ENCODE results near the gene ZNF565.
A peak's percentile ranks its signal among the peaks of the same experiment; 100 is the strongest.
"Not testable (repeated sequence)": the region's sequence is repeated elsewhere in the genome, so short reads cannot be mapped to it uniquely, and the experiment has no call there.

ZNF565 gene

GRCh38 chr19:36212895-36213294, 1.6 kb downstream of the ZNF565 start:
- DNase-seq (ENCODE audit: low spot score) (no peak), FAIRE-seq (no peak)

GRCh38 chr19:36210497-36210896, 4.0 kb downstream of the ZNF565 start:
- no peak for DNase-seq (ENCODE audit: low spot score)
- no peak for FAIRE-seq

- no peak for FAIRE-seq
- no peak for DNase-seq (ENCODE audit: low spot score)
Observed at GRCh38 chr19:36209372-36209771, 5.1 kb downstream of the ZNF565 start.

GRCh38 chr19:36207605-36208252, 6.7 kb downstream of the ZNF565 start:
- FAIRE-seq (no peak), DNase-seq (ENCODE audit: low spot score) (no peak)

GRCh38 chr19:36203293-36203692, 11.2 kb downstream of the ZNF565 start:
- no peak for FAIRE-seq
- no peak for DNase-seq (ENCODE audit: low spot score)

GRCh38 chr19:36201684-36202083, 12.8 kb downstream of the ZNF565 start:
- DNase-seq (ENCODE audit: low spot score) (no peak), FAIRE-seq (no peak)

- DNase-seq (ENCODE audit: low spot score) (no peak), FAIRE-seq (no peak)
Observed at GRCh38 chr19:36198119-36198518, 16.3 kb downstream of the ZNF565 start.

- FAIRE-seq (no peak), DNase-seq (ENCODE audit: low spot score) (no peak)
Observed at GRCh38 chr19:36196249-36196648, 18.2 kb downstream of the ZNF565 start.

GRCh38 chr19:36186722-36187121, 27.7 kb downstream of the ZNF565 start:
- DNase-seq (ENCODE audit: low spot score); FAIRE-seq: not testable (repeated sequence)

GRCh38 chr19:36183245-36183628, 31.2 kb downstream of the ZNF565 start:
- DNase-seq (ENCODE audit: low spot score) = peak; percentile 35
- no peak for FAIRE-seq

- DNase-seq (ENCODE audit: low spot score) (peak; percentile 63), FAIRE-seq (peak; percentile 42)
Observed at GRCh38 chr19:36182612-36183244, 31.7 kb downstream of the ZNF565 start.

GRCh38 chr19:36179077-36179476, 35.4 kb downstream of the ZNF565 start:
- not testable (repeated sequence) for FAIRE-seq; DNase-seq (ENCODE audit: low spot score)

- not testable (repeated sequence) for FAIRE-seq
Observed at GRCh38 chr19:36173846-36174245, 40.6 kb downstream of the ZNF565 start.

GRCh38 chr19:36172852-36173251, 41.6 kb downstream of the ZNF565 start:
- FAIRE-seq = no peak

More at GRCh38 chr19:36173846-36174245, 40.6 kb downstream of the ZNF565 start:
- DNase-seq (ENCODE audit: low spot score) = not testable (repeated sequence)

GRCh38 chr19:36169084-36169760, 45.2 kb downstream of the ZNF565 start:
- FAIRE-seq = no peak
- DNase-seq (ENCODE audit: low spot score) = no peak

More at GRCh38 chr19:36172852-36173251, 41.6 kb downstream of the ZNF565 start:
- no peak for DNase-seq (ENCODE audit: low spot score)

GRCh38 chr19:36163813-36164212, 50.7 kb downstream of the ZNF565 start:
- no peak for FAIRE-seq

GRCh38 chr19:36160821-36161596, 53.5 kb downstream of the ZNF565 start:
- DNase-seq (ENCODE audit: low spot score) (no peak), FAIRE-seq (no peak)

More at GRCh38 chr19:36163813-36164212, 50.7 kb downstream of the ZNF565 start:
- no peak for DNase-seq (ENCODE audit: low spot score)

- DNase-seq (ENCODE audit: low spot score) (no peak), FAIRE-seq (no peak)
Observed at GRCh38 chr19:36153126-36153525, 61.3 kb downstream of the ZNF565 start.

- FAIRE-seq (no peak), DNase-seq (ENCODE audit: low spot score) (no peak)
Observed at GRCh38 chr19:36152352-36153091, 61.9 kb downstream of the ZNF565 start, which contains the start of gene COX7A1. Gene COX7A1 (minus strand): TSS chr19:36152447. CDS start chr19:36152407, 40 bp downstream.

- DNase-seq (ENCODE audit: low spot score) = no peak
- no peak for FAIRE-seq
Observed at GRCh38 chr19:36152019-36152351, 62.5 kb downstream of the ZNF565 start.

All from urothelium cell line (cell line).